ENCODE results near the gene CACNA2D3.

CACNA2D3 gene

GRCh38 chr3:54599716-54600115 is 477.4 kb downstream of the CACNA2D3 start:
- TF ChIP-seq GATA3 (IDR thresholded peaks at IDR 0.05; ENCODE audit: low read depth, low read length) (no peak), GATA2 (IDR thresholded peaks at IDR 0.05; ENCODE audit: low read depth, low read length) (no peak)

DNA sequence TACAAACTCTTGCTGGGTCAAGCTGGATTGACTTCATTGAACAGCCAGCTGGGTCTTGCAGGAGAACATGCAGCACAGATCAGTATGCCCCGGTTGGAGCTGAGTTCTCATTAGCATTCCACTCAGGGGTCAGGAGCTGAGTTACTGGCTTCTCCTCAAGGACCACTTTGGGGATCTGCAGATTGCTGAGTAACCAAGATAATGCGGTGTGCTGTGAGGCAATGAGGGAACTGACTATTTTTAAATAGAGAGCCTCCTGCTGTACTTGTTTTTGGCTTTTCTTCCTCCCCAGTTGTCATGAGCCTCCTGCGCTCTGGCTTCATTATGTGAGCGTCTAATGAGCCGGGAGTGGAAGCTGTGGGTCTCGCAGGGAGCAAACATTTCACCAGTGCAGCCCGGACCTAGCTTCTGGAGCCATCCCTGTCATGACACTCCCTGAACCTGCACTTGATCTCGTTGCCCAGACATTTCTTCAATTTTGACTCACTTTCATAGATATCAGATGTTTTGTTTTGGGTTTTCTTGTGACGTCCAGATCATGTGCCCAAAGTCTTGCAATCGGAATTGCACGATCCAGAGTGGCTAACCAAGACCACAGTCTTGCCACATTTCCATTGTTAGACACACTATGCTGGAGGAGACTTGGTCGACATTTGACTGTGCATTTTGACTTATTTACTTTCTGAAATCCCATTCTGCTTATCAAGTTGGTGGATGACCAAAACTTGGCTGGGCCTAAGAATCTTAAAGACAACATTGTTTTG is 478.3 kb downstream of the CACNA2D3 start:
- TF ChIP-seq GATA3 (IDR thresholded peaks at IDR 0.05; ENCODE audit: low read depth, low read length) (no peak), GATA2 (IDR thresholded peaks at IDR 0.05; ENCODE audit: low read depth, low read length) (no peak)

DNA sequence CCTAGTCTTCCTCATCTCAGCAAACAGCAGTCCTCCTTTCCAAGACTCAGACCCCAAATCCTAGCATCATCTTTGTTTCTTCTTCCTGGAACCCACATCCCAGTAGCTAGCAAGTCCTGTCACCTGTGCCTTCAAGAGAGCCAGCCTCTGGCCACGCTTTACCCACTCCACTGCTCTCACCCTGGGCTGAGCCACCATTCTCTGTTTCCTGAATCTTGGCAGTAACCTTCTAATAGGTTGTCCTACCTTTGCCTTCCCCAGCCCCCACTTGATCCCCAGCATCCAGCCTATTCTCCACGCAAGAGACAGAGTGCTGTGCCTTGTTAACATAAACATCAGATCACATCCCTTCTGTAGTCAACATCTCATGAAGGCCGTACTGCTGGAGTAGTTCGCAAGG is 482.1 kb downstream of the CACNA2D3 start:
- TF ChIP-seq GATA2 (IDR thresholded peaks at IDR 0.05; ENCODE audit: low read depth, low read length) (no peak), GATA3 (IDR thresholded peaks at IDR 0.05; ENCODE audit: low read depth, low read length) (no peak)

DNA sequence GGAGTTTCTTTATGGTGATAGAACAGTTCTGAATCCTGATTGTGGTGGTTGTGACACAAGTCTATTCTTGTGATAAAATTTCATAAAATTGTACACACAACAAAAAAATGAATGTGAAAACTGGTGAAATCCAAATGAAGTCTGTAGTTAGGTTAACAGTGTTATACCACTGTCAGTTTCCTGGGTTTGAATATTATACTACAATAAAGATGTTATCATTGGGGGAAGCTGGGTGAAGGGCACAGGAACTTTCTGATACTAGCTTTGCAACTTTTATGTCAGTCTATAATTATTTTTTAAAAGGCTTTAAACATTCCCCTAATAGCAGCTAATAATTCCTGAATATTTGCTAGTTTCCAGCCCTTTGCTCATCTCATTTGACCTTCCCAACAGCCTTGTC is 485.7 kb downstream of the CACNA2D3 start:
- TF ChIP-seq GATA2 (IDR thresholded peaks at IDR 0.05; ENCODE audit: low read depth, low read length) (no peak), GATA3 (IDR thresholded peaks at IDR 0.05; ENCODE audit: low read depth, low read length) (no peak)

- TF ChIP-seq GATA2 (IDR thresholded peaks at IDR 0.05; ENCODE audit: low read depth, low read length) (no peak), GATA3 (IDR thresholded peaks at IDR 0.05; ENCODE audit: low read depth, low read length) (no peak)
These were observed 496.7 kb downstream of the CACNA2D3 start for GRCh38 chr3:54619053-54619452.

- TF ChIP-seq GATA3 (IDR thresholded peaks at IDR 0.05; ENCODE audit: low read depth, low read length): no peak
- TF ChIP-seq GATA2 (IDR thresholded peaks at IDR 0.05; ENCODE audit: low read depth, low read length): no peak
These were observed 497.2 kb downstream of the CACNA2D3 start for GRCh38 chr3:54619531-54619930.

DNA sequence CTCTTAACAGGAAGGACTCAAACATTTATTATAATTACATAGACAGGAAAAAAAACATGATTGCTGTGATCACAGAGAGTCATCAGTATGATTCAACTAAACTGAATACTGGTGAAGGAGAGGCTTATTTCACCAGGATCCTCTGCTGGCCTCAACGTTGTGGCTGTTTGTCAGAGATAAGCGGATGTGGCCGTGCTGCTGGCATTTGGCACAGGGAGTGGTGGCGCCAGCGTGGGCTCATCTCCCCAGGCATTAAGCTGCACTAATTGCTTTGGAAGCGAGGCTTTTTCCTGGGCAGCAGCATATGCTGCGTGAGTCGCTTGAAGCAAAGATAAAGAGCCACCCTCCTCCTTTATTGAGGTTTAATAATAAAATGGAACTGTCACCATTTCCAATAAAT is 498.8 kb downstream of the CACNA2D3 start:
- no peak for TF ChIP-seq GATA3 (IDR thresholded peaks at IDR 0.05; ENCODE audit: low read depth, low read length)
- TF ChIP-seq GATA2 (IDR thresholded peaks at IDR 0.05; ENCODE audit: low read depth, low read length): peak; percentile 82

DNA sequence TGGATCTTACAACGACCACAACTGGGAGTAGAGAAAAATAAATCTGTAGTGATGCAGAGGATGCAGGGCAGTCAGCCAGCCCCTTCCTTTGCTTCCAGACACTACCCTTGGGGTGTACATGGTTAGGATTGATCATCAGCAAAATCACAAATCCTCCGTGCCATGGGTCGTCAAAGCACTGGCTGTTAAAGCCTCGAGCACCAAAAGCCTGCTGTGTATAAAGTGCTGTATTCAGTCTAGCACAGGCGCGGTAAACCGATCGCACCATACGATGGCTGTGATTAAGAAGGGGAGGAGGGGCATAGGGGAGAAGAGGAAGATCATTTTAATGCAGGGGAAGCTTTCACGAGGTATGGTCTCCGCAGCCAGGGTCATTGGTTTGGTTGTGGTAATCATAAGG is 500.3 kb downstream of the CACNA2D3 start:
- TF ChIP-seq GATA3 (IDR thresholded peaks at IDR 0.05; ENCODE audit: low read depth, low read length): no peak
- no peak for TF ChIP-seq GATA2 (IDR thresholded peaks at IDR 0.05; ENCODE audit: low read depth, low read length)

DNA sequence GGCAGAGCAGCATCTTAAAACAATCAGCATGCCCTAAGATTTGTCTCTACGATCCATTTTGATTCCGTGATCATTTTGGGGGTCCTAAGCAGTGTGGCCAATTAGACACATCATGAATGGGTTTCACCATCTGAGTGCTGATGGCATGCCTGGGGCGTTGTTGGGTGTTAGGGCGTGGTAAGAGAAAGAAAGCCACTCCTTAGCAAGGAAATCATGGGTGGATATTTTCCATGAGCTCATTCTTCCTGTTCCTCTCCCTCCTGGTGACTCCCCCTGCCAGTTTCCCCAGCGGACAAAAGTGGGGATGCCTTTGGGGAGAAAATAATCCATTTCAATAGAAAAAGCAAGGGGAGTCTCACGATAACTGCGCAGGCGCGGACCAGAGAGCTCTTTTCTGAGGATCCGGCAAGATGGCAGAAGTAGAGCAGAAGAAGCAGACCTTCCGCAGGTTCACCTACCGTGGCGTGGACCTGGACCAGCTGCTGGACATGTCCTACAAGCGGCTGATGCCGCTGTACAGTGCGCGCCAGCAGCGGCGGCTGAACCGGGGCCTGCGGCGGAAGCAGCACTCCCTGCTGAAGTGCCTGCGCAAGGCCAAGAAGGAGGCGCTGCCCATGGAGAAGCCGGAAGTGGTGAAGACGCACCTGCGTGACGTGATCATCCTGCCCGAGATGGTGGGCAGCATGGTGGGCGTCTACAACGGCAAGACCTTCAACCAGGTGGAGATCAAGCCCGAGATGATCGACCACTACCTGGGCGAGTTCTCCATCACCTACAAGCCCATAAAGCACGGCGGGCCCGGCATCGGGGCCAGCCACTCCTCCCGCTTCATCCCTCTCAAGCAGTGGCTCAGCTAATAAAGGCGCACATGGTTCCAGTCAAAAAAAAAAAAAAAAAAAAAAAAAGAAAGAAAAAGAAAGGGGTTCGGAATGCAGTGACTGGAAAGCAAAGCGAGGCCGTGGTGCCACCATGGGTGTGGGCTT is 503.7 kb downstream of the CACNA2D3 start:
- no peak for TF ChIP-seq GATA2 (IDR thresholded peaks at IDR 0.05; ENCODE audit: low read depth, low read length)
- no peak for TF ChIP-seq GATA3 (IDR thresholded peaks at IDR 0.05; ENCODE audit: low read depth, low read length)

DNA sequence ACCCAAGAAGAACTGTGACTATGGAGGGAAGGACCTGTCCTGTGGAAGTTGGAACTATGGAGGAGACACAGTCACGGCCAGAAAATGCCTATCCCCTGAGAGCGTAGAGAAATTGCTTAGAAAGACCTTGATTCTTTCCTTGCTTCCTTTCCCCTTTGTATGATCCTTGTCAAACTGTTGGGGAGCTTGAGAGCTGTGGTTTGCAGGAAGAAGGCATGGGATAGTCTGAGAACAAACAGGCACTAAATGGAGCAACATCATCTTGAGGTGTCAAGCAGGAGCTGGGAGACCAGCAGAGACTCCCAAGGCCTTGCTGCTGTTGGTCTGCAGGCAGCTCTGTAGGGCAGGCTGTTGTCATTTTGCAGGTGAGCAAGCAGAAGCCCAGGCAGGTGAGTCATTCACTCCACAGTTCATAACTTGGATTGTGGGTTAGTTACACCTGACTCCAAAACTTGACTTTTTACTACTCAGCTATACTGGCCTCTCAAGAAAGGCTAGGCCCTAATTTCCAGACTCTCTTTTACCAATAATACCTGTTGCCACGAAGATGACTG is 506.6 kb downstream of the CACNA2D3 start:
- TF ChIP-seq GATA3 (IDR thresholded peaks at IDR 0.05; ENCODE audit: low read depth, low read length): no peak
- TF ChIP-seq GATA2 (IDR thresholded peaks at IDR 0.05; ENCODE audit: low read depth, low read length): no peak

- TF ChIP-seq GATA3 (IDR thresholded peaks at IDR 0.05; ENCODE audit: low read depth, low read length): no peak
- no peak for TF ChIP-seq GATA2 (IDR thresholded peaks at IDR 0.05; ENCODE audit: low read depth, low read length)
These were observed 507.8 kb downstream of the CACNA2D3 start for GRCh38 chr3:54630101-54630623.

DNA sequence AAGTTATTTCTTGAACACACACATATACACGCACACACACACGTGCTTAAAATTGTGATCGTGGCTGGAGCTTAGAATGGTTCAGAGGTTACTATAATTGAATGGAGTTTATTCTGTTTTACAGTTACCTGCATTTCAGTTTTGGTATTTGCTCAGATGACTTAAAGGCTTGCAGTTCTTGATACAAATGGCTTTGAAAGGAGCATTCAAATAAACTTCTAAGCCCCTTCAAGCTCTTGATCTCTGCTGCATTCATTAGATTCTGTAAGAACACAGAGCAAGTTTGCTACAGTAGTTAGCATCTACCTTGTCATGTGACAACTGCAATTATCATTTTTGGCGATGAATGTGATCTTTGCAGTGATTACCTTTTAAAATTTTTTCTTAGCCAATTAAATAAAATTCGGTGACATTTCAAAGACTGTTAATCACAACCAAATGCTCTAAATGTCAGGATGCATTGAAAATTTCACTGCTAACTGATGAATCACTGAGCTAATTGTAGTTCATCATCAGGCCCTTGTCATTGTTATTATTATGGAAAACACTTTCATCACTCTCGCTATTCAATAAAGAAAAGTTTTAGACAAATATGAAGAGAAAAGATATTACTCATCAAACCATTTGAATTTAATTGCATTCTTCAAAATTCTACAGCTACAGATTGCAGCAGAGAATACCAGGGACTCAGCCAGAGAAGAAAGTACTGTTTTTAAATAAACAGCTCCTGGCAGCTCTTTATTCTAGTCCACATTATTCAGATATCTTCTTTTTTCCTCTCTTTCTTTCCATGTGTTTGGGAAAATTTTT is 509.4 kb downstream of the CACNA2D3 start:
- no peak for TF ChIP-seq GATA2 (IDR thresholded peaks at IDR 0.05; ENCODE audit: low read depth, low read length)
- TF ChIP-seq GATA3 (IDR thresholded peaks at IDR 0.05; ENCODE audit: low read depth, low read length): no peak

DNA sequence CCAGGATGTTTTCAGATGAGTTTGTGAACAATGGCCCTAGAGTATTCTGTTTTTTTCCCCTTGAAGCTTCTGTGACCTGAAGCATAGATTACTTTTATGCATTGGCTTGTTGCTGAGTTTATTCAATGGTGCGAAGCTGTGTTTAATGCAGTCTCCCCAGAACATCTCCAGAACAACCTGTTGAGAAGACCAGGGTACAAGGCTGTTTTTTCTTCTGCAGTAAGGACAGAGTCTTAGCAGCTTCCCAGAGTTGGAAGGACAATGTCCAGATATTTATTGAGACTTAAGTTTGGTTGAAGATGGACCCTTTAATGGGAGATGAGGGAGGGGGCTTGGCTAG is 509.9 kb downstream of the CACNA2D3 start:
- TF ChIP-seq GATA2 (IDR thresholded peaks at IDR 0.05; ENCODE audit: low read depth, low read length) (no peak), GATA3 (IDR thresholded peaks at IDR 0.05; ENCODE audit: low read depth, low read length) (no peak)
